ENCODE results near the gene RXRA. TPM values are rescaled to one million over a fixed set of nuclear protein-coding genes. Genes with fewer than 3 reads are reported as not detected.

RXRA gene
- total and polyA plus RNA-seq, 2 of the 4 experiments (the other 2 are of a cell fraction): 7.5 to 17.9 TPM

- BruUV-seq (replicated peaks): no TSS peak
- Histone ChIP-seq H3K9me3 (ENCODE audit: control insufficient read depth, insufficient read depth, low read length) (no peaks in the 10 kb centered on the region), H2BK15ac (ENCODE audit: low read depth, low read length) (no peak overlapping the region), H3K18ac (ENCODE audit: low read depth, low read length) (peak overlapping the region; percentile 36; the same call in 1 of the 2 replicates), H3K27me3 (ENCODE audit: control insufficient read depth, insufficient read depth, low read length) (no peaks in the 10 kb centered on the region), H4K5ac (ENCODE audit: low read depth, low read length) (peak overlapping the region; percentile 49), H2BK20ac (ENCODE audit: low read depth, low read length) (no peak overlapping the region), H2BK120ac (ENCODE audit: low read depth, low read length) (peak overlapping the region; percentile 83), H3K9ac (ENCODE audit: low read depth, low read length) (peak overlapping the region; percentile 75), H3K4me2 (ENCODE audit: low read depth, low read length) (peak overlapping the region; percentile 93), H2BK5ac (ENCODE audit: low read depth, low read length, poor library complexity, severe bottlenecking) (peak overlapping the region; percentile 73), H3K79me1 (ENCODE audit: low read depth in 1 of 2, low read length in 2 of 2) (peaks cover 0 to 55% of the 10 kb centered on the region in 2 experiments; a peak in 3 of 4 replicates), H4K20me1 (ENCODE audit: insufficient read depth, low read length) (peaks cover 59% of the 10 kb centered on the region), H2AFZ (replicated peaks; ENCODE audit: low read length, poor library complexity) (peak overlapping the region; percentile 69), H3K56ac (ENCODE audit: extremely low read depth, insufficient read depth, low read length) (peak overlapping the region; percentile 50; the same call in 1 of the 2 replicates), H3K36me3 (ENCODE audit: control insufficient read depth, insufficient read depth, low read length) (no peaks in the 10 kb centered on the region), H2AK5ac (ENCODE audit: low read depth, low read length) (peak overlapping the region; percentile 25), H3K14ac (replicated peaks; ENCODE audit: low read depth, low read length) (peak overlapping the region; percentile 95), H4K8ac (ENCODE audit: low read depth in 2 of 2, low read length in 2 of 2) (peak overlapping the region in 1 of 2 experiments; percentile 73; a peak in 1 of 4 replicates), H3K23ac (ENCODE audit: low read depth, low read length) (peak overlapping the region; percentile 90), H2AK9ac (replicated peaks; ENCODE audit: low read depth, low read length, poor library complexity) (peak overlapping the region; percentile 92), H3K9me1 (ENCODE audit: insufficient read depth, low read length) (peaks cover 26% of the 10 kb centered on the region; the same call in 1 of the 2 replicates), H3K4me3 (ENCODE audit: insufficient read depth, low read depth, low read length) (peak overlapping the region; percentile 74), H3K4me1 (ENCODE audit: control insufficient read depth, insufficient read depth, low read length) (peaks cover 41% of the 10 kb centered on the region), H3K4ac (ENCODE audit: low read depth, low read length) (peak overlapping the region; percentile 87), H3K27ac (ENCODE audit: insufficient read depth, low read length) (peak overlapping the region; percentile 84), H4K91ac (ENCODE audit: insufficient read depth, low read depth, low read length) (peak overlapping the region; percentile 18; the same call in 1 of the 2 replicates)
- 60% methylated on average over 1 of the region's 10 CpGs; no CpG with 5 or more reads in 1 of the 2 experiments for WGBS, 2 experiments (ENCODE audit: extremely low coverage in 2 of 2, insufficient read length in 1 of 2)
- POLR2A ChIA-PET (ENCODE audit: unreplicated experiment): no interaction called here
- DNase-seq (no peak), ATAC-seq (ENCODE audit: low read depth) (no peak)
- CTCF ChIA-PET: interaction anchor here (1.0 to 1.8 kb wide), 3 partner anchors 10 to 157 kb away, joined by 3 to 8 read pairs (median 3); no protein-coding TSS in a partner anchor
- intact Hi-C loops (cut with micrococcal nuclease): loop anchor here (1.0 to 10.0 kb wide), 4 partner anchors 115 to 263 kb away; partner anchors contain the start of gene BRD3
- dilution Hi-C loops (cut with HindIII; ENCODE audit: low sequenced_read_pairs, unreplicated experiment): no loop called here
- TF ChIP-seq RCOR1 (IDR thresholded peaks at IDR 0.05; ENCODE audit: insufficient replicate concordance, low read length) (no peak), POLR2A (IDR thresholded peaks at IDR 0.05; ENCODE audit: low read depth, low read length) (no peak), BHLHE40 (IDR thresholded peaks at IDR 0.05; ENCODE audit: low read depth, low read length) (no peak), CEBPB (IDR thresholded peaks at IDR 0.05; ENCODE audit: low read depth, low read length) (no peak)
- in situ Hi-C loops (cut with MboI; ENCODE audit: low sequenced_read_pairs): no loop called here
Measured at GRCh38 chr9:134327671-134328231, 1.5 kb downstream of the RXRA start.
